Left forelimb (tissue), 1 donor: ENCODE results near the gene KDM6B.

Experiments
- DNase-seq: peaks from one replicate; pipeline ENCODE4 v3.0.0-alpha.2; 2018; ENCODE audit warnings: low spot score

The KDM6B gene

GRCh38 chr17:7880076-7880868 is 46.3 kb downstream of the KDM6B start:
- DNase-seq: no peak

DNA sequence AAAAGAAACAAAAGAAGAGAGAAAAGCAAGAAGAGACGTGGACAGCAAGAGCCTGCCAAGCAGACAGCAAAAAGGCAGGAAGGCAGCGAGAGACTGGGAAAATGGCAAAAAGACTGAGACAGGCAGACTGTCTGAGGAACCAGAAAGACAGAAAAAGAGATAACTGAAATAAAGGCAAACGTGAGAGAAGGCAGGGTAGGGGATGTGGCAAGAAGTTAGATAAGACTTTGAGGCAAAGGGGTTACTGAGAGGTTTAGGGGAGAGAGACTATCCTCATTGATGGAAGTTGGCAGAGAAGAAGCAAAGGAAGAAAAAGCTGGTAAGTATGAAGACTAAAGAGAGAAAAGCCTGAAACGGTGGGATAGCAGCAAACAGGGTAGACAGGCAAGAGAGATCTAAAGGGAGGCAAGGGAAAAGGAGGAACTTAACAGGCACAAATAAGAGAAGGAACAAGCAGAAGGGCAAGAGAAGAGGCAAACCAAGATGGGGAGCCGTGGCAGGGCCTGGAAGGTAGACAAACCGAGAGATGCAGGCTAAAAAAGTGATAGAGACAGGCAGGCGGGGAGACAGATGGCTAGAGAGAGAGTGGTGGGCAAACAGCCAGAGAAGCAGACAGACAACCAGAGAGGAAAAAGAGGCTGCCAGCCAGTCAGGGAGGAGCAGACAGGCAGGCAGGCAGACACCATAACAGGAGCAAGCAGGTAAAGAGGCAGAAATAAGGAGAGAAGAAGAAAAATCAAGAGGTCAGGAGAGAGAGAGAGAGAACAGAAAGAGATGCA is 47.4 kb downstream of the KDM6B start:
- DNase-seq: no peak

DNA sequence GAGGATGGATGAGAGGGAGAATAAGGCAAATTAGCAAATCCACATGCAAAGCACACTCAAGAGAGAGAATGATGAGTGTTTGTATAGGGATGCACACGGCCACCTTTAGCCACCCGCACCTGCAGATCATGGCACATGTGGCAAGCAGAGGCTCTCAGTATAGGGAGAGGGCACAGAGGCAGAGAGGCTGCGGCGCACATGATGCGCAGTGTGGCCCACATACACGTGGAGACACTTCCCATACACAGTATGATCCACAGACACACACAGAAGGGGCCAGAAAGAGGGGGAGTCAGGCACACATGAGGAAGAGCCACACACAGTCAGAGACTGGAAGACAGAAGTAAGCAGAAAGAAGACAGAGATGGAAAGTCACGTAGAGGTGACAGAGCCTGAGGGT is 48.1 kb downstream of the KDM6B start:
- DNase-seq: no peak

DNA sequence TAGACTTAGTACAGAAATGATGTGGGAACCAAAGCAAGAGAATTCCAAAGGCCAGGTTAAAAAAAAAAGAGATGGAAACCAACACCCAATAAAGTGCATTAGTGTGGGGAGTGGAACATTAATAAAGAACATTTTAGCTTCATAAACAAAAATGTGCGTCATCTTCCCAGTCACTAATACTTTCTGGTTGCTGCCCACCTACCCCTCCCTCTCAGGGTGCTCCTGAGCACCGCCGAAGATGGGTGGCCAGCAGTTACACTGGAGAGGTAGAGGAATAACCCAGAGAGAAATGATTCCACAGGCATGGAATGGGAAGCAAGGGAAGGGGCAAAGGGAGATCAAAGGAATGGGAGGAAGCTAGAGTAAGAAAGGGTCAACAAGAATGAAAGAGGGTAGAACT is 48.6 kb downstream of the KDM6B start:
- no peak for DNase-seq
